Body of pancreas (tissue), 4 donors: ENCODE results near the gene LHFPL3.

Source experiments
- CTCF ChIP-seq, 7 experiments: fragments of 450-650 bp in 4 of 7; fragments of 200-600 bp in 3 of 7; sonication (generic) in 3 of 7; IDR thresholded peaks; one replicate each; pipeline ENCODE4 v1.5.1; 2016 to 2019; ENCODE audit warnings: antibody characterized with exemption in 7 of 7
- POLR2A ChIP-seq, 3 donors: fragments of 450-650 bp; IDR thresholded peaks; one replicate each; pipeline ENCODE4 v1.6.1; 2016; ENCODE audit warnings: antibody characterized with exemption in 3 of 3, mild to moderate bottlenecking in 2 of 3

DNA sequence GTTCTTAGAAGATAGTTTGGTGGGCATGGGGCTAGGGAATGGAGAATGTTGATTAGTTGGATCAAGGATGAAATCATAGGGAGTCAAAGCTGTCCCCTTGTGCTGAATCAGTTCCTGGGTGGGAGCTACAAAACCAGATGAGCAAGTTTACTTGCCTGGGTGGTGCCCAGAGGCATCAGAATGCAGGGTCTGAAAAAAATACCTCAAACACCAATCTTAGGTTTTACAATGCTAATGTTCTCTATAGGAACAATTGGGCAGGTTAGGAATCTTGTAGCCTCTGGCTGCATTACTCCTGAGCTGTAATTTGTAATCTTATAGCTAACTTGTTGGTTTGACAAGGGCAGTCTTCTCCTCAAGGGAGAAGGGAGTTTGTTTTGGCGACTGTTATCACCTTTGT is 34.4 kb downstream of the LHFPL3 start:
- TF ChIP-seq CTCF (IDR thresholded peaks at IDR 0.05) (no peak), POLR2A (IDR thresholded peaks at IDR 0.05) (no peak)
